Urothelium cell line (cell line): ENCODE measurements around the gene PLGRKT.
"Not testable (repeated sequence)": the region's sequence is repeated elsewhere in the genome, so short reads cannot be mapped to it uniquely, and the experiment has no call there.

ENCODE experiments used
- DNase-seq: peaks from one replicate; pipeline ENCODE4 v3.0.0; 2011; ENCODE audit warnings: low spot score, mixed read lengths
- FAIRE-seq: peaks from 2 replicates; lab custom pipeline; 2011; peaks lifted over from hg19 to GRCh38; lab: Jason Lieb, UNC

PLGRKT gene

DNA sequence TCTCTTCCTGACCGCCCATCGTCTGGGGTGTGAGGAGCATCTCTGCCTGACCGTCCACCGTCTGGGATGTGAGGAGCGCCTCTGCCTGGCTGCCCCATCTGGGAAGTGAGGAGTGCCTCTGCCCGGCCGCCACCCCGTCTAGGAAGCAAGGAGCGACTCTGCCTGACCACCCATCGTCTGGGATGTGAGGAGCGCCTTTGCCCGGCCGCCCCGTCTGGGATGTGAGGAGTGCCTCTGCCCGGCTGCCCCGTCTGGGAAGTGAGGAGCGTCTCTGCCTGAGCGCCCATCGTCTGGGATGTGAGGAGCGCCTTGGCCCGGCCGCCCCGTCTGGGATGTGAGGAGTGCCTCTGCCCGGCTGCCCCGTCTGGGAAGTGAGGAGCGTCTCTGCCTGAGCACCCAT lies 4.4 kb downstream of the PLGRKT start:
- not testable (repeated sequence) for FAIRE-seq, DNase-seq

DNA sequence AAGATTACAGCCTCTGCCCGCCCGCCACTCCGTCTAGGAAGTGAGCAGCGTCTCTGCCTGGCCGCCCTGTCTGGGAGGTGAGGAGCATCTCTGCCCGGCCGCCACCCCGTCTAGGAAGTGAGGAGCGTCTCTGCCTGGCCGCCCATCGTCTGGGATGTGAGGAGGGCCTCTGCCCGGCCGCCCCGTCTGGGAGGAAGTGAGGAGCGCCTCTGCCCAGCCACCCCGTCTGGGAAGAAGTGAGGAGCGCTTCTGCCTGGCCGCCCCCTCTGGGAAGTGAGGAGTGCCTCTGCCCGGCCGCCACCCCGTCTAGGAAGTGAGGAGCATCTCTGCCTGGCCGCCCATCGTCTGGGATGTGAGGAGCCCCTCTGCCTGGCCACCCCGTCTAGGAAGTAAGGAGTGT lies 4.8 kb downstream of the PLGRKT start:
- not testable (repeated sequence) for DNase-seq, FAIRE-seq

DNA sequence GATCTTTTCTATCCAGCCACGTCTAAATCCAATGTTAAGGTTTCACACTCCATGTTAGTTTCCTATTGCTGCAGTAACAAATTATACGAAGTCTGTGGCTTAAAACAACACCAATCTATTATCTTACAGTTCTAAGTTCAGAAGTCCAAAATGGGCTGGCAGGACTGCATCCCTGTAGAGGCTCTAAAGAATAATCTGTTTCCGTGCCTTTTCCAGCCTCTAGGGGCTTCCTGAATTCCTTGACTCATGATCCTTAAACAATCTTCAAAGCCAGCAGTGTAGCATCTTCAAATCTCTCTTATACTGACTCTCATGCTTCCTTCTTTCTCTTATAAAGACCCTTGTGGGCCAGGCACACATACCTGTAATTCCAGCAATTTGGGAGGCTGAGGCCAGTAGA lies 6.8 kb downstream of the PLGRKT start:
- FAIRE-seq (no peak), DNase-seq (no peak)

DNA sequence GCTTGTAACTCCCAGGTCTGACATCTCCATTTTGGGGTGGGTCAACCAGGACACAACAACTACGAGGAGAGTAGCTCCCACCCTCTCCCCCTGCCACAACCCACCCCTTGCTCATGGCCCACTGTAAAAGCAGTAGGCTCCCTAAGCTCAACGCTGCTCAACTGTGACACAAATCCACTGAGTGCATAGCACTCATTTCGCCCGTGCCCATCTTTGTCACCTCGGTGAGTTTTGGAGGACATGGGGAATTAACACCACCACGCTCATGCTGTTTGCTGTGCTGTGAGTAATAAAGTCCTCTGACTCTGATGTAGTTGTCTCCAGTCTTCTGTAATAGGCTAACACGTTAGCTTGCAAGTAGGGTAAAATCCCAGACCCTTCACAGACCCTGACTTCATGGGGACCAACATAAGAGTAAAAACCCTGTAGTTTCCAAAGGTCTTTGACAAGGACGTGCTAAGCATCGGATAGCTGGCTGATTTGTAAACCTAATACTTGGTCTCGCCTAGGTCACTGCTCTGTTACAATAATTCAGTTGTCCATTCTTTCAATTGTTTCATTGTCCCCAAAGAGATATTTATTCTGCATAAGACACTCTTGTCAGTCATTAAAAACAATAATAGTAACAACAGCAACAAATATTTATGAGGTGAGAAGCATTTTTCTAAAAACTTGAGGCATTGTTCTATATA lies 7.7 kb downstream of the PLGRKT start:
- FAIRE-seq (no peak), DNase-seq (no peak)

DNA sequence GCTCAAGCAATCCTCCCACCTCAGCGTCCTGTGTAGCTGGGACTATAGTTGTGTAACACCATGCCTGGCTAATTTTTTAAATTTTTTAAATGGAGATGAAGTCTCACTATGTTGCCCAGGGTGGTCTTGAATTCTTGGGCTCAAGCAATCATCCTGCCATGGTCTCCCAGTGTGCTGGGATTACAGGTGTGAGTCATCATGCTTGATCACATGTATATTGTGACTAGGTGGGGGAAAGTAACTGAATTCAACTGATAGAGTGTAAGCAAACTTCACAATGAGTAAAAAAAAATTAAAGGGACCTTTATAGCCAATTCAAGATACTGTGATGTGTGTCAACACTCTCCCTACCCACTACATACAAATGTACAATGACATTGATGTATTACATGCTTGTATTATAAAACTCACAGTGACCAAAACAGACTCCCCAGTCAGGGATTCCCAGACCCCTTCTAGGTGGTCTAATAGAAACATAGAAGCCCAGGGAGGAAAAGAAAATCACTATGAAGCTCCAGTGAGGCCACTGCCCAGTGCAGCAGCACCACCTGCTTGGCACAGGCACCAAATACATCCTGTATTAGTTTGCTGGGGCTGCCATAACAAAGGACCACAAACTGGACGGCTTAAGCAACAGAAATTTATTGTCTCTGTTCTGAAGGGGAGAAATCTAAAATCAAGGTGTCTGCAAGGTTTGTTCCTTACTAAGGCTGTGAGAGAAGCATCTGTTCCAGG lies 8.8 kb downstream of the PLGRKT start:
- FAIRE-seq, result no peak
- no peak for DNase-seq

DNA sequence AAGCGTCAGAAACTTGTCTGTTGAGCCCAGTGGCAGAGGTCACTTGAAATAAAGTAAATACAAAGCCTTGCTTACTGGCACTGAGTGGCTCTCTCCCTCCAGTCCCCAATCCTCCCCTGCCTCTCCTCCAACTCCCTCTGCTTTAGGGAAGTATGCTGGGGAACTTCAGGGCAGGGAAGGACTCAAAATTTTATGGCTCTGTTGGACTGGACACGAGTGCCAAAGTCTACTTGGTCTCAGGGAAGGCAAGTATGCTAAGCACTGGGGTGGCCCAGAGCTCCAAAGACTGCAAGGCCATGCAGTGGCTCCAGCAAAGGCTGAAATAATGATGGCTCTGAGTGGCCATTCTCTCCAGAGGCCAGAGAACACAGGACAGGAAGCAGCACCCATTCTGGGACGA lies 9.6 kb downstream of the PLGRKT start:
- FAIRE-seq, result no peak

DNA sequence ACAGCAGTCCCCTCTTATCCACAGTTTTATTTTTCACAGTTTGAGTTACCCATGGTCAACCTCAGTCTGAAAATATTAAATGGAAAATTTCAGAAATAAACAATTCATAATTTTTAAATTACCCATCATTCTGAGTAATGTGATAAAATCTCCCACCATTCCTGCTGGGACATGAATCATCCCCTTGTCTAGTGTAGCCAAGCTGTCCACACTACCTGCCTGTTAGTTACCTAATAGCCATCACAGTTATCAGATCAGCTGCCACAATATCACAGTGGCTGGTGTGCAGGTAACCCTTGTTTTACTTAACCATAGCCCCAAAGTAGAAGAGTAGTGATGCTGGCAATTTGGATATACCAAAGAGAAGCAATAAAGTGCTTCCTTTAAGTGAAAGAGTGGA lies 10.7 kb downstream of the PLGRKT start:
- DNase-seq, result no peak
- FAIRE-seq, result no peak

More for the DNA sequence above, 9.6 kb downstream of the PLGRKT start:
- DNase-seq, result no peak

DNA sequence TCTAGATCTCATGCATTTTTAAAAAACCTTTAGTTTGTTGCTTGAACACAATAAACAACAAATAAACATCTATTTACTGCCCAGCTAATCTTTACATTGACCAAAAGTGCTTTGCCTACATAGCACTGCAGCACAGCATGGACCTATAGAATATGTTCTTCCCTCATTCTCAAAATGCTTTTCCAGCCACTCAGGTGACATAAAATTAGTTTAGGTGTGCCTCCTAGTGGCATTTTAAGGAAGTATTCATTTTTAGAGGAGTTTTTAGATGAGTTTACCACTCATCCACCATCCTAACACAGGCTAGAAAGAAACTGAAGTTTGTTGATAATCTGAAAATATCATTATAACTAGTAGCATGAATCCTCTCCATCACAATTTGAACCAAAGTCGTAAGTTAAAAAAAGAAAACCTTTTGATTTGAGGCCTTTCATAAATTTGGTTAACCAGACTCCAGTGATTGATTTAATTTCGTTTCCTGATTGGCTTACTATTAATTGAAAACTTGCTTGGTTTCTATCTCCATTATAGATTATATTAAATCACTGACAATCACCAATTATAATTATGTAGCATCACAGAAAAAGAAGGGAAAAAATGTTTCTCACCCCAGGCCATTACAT lies 12.6 kb downstream of the PLGRKT start:
- DNase-seq, result peak; percentile 12
- FAIRE-seq, result no peak

DNA sequence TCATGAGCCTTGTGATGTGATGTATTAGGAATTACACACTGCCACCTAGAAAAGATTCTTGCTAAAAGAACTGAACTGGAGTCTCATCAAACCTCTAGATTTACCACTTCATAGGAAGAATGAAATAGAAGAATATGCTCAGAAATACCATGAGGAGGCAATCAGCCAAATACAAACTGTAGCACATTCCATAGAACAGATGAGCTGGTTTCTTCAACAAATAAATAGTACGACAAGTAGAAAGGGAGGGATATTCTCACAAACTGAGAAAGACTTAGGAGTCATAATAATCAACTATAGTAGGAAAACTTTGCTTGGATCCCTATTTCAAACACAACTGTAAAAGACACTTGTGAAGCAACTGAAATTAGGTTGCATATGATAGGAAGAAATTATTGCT lies 15.4 kb downstream of the PLGRKT start:
- FAIRE-seq, result no peak

DNA sequence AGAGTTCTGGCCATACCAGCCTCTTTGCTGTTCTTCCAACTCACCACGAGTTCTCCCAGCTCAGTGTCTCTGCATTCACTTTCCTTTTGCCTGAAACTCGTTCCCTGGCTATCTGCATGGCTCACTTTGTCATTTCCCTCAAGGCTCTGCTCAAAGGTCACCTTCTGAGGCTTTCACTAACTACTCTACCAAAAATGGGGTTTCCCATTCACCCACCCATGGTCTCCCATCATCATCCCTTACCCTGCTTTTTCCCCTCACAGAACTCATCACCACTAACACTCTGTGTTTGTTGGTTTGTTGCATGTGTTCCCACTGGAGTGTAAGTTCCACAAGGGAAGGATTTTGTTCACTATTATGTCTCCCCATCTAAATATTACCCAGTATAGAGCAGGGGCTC lies 16.6 kb downstream of the PLGRKT start:
- DNase-seq (no peak), FAIRE-seq (no peak)

More for the DNA sequence above, 15.4 kb downstream of the PLGRKT start:
- DNase-seq, result no peak

DNA sequence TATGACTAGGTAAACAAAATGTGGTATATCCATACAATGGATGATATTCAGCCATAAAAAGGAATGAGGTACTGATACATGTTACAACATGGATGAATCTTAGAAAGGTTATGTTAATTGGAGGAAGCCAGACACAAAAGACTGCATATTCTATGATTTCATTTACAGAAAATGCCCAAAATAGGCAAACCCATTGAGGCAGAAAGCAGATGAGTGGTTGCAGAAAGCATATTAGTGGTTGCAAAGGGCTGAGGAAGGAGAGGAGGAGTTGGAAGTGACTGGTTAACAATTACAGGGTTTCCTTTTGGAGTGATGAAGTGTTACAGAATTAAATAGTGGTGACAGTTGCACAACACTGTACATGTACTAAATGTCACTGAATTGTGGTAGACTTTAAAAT lies 17.7 kb downstream of the PLGRKT start:
- DNase-seq (no peak), FAIRE-seq (no peak)

DNA sequence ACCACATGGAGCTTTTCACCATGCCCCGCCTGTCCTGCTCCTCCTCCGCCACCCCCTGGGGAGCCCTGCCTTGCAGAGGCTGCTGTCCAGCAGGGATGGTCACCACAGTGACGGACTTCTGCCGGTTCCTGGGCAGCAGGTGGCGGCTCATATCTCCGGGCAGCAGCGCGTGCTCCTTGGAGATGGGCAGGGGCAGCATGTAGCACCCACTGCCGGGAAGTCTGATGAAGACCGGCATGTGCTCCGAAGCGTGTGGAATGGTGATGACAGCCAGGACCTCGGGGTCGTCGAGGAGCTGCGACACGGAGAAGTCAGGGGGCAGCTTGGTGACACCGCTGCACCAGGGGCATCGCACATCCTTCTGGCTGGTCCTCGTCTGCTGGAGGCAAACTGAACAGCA lies 19.2 kb downstream of the PLGRKT start:
- DNase-seq (no peak), FAIRE-seq (no peak)

DNA sequence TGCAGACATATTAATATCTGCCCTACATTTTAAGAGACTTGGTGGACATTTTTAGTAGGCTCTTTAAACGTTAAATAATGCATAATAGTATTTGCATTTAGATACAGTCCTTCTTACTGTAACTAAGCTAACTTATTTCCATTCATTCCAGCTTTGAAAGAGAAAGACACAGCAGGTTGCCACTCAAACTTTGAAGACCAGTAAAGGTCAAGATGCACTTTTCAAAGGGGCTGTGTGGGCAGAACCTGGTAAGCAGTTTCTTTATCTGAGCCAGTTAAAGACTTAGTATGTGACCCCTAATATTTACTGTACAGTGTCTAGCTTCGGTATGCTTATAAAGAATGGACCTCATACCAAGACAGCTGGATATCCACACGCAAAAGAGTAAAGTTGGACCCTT lies 20.8 kb downstream of the PLGRKT start:
- FAIRE-seq, result no peak
- no peak for DNase-seq

DNA sequence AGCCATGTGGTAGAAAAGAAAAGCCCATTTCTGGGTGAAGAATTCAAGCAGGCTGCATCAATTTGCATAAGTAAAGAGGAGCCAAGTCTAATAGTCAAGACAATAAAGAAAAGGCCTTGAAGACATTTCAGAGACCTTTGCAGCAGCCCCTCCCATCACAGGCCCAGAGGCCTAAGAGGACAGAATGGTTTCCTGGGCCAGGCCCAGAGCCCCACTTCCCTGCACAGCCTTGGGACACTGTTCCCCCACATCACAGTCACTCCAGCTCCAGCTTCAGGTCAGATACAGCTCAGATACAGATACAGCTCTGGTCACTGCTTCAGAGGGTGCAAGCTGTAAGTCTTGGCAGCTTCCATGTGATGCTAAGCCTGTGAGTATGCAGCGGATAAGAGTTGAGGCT lies 29.1 kb downstream of the PLGRKT start:
- DNase-seq, result no peak
- no peak for FAIRE-seq

DNA sequence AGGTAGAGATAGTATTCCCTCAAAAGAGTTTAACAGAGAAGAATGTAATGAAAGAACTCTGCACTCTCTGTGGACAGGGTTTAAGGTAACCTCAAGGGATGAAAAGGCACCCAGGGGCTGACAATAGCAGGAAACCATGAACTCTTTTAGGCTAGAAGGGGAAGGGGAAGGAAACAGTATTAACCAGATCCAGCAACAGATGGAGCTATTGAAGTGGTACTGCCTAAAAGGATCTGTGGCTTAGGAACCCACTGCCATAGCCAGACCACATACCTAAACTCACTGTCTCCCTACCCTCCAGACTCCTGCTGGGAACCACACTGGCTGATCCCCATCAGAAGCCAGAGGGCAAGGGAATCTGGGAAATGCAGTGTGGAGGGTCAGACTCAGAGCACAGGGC lies 35.5 kb downstream of the PLGRKT start:
- no peak for FAIRE-seq
- DNase-seq, result no peak

DNA sequence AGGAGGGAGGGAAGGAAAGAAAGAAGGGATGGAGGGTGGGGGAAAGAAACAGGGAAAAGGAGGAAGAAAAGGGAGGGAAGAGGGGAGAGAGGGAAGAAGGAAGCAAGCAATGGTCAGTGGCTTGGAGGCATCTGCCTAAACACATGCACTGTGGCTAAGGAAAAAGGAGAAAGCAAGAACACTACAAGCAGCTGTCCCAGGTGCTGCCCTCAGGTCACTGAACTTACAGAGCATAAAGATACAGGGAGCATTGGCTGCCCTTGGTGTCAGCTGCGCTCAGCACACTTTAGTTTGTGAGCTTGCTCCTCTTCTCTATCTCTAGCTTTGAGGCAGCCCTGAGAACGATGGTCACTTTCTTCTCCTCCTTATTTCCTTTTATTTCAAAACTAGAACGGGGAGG lies 40.2 kb downstream of the PLGRKT start:
- FAIRE-seq, result not testable (repeated sequence)

DNA sequence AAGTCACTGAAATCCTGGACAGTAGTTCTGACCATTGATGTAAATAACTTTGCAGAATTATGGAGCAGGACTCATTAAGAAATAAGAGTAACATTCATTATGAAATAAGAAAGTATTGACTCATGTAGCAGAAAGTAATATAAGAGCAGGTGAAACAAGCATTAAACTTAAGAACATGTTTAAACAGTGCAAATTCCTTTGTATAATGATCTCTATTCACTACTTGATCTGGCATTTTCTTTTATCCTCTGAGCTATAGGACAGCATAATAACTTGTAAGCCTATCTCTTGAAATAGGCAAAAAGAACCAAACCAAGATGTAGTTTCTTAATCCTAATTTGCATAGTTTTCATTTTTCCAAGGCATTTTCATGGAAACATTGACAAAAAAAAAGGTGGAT lies 42.3 kb downstream of the PLGRKT start:
- FAIRE-seq (no peak), DNase-seq (no peak)

More for the DNA sequence above, 40.2 kb downstream of the PLGRKT start:
- not testable (repeated sequence) for DNase-seq

DNA sequence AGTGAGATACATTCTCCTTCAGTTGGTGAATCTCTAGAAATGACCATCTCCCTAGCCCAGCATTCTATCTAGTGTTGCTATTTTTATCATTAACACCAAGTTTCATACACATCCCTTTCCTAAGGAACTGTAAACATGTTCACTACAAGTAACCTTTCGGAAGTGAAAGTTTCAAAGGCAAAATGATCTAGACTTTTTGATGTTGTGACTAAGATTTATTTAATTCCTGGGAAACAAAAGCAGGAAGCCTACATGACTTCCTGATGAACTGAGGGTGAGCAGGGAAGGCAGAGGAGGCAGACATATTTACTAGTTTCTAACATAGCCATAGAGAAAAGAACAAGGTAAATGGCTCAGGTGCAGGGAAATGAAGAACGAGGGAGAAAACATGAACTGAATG lies 43.7 kb downstream of the PLGRKT start:
- not testable (repeated sequence) for FAIRE-seq

DNA sequence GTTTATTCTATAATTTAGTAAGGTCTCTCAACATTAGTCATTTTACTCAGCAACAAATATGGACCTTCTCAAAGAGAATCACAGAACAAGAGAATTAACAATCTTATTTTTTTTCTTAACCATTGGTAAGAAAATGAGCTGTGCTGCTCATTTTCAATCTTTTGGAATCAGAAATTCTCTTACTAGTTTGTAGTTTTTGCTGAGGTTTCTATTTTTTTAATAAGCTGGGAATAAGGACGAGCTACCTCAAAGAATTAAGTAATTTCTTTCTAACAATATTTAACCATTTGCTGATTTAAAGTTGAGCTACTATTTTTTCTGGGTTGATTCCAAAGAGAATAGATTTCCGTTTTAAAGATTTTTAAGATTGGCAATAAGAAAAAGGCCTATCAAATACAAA lies 44.2 kb downstream of the PLGRKT start:
- DNase-seq (no peak), FAIRE-seq (no peak)

More for the DNA sequence above, 43.7 kb downstream of the PLGRKT start:
- DNase-seq, result not testable (repeated sequence)

DNA sequence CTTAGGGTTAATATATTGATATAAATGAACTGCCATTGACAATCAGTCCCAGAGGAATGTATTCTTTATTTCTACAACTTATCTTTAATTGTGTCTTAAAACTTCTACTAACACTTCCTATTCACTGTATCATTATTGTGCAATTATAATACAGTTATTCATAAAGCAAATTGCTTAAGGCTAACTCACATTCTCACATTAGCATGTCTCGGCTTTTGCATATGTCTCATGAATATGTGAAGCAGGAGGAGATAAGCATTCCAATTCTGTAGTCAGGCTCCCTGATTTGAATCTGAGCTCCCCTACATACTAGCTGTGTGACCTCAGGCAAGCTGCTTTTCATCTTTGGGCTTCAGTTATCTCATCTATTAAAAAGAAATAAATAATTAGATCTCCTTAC lies 45.4 kb downstream of the PLGRKT start:
- no peak for FAIRE-seq
- DNase-seq, result no peak

DNA sequence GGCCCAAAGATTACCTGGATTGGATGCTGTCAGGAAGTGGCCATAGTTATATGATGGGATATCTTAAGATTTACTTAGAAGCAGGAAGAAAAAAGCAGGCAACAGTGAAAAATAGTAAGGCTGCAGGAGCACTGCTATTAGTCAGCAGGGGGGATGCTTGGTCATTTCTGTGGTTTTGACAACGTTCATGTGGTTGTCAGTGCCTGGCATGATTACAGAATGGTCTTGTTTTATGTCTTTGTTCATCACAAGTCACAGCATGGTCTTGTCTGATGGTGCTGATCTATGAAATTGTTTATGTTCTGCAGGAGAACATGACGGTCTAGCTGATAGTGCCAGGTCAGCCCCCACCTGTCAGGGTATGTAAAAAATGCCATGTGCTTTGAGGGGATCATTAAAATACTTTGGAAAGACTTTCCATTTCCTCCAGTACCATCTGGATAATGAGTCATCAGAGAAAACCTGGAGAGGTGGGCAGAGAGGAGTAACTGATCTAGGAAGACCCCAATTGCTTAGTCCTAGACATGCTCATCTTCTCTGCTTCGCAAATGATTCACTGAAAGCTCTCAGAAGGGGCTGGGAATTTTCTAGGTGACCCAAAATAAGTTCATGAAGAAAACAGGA lies 48.5 kb downstream of the PLGRKT start:
- no peak for FAIRE-seq
- DNase-seq, result peak; percentile 44
